DND-41 (cell line): ENCODE data around the gene RBM45.
"Not testable (repeated sequence)": the region's sequence is repeated elsewhere in the genome, so short reads cannot be mapped to it uniquely, and the experiment has no call there.

Source experiments
- ATAC-seq: fragments of 200-7000 bp; cut with Tn5 transposase; 3 replicates; pipeline ENCODE4 v1.9.1; 2021; ENCODE audit warnings: low read depth; ENCODE audit not compliant: insufficient read depth
- DNase-seq: peaks from one replicate; pipeline ENCODE4 v3.0.0-alpha.2; 2020
- H2AFZ ChIP-seq: 2 replicates; pipeline ENCODE4 v1.6.0; 2012; ENCODE audit warnings: low read depth, low read length
- H3K27ac ChIP-seq: 2 replicates; pipeline ENCODE4 v1.5.1; 2012; ENCODE audit warnings: low read length, inconsistent platforms
- H3K27me3 ChIP-seq: fragments of 200-600 bp; sonication (generic); 2 replicates; pipeline ENCODE4 v1.6.0; 2012; ENCODE audit warnings: low read length, mild to moderate bottlenecking, inconsistent platforms; ENCODE audit not compliant: insufficient read depth, poor library complexity
- H3K36me3 ChIP-seq: 2 replicates; pipeline ENCODE4 v1.5.1; 2012; ENCODE audit warnings: low read length, inconsistent platforms; ENCODE audit not compliant: insufficient read depth
- H3K4me1 ChIP-seq: 2 replicates; pipeline ENCODE4 v1.5.1; 2012; ENCODE audit warnings: mild to moderate bottlenecking, low read length; ENCODE audit not compliant: insufficient read depth
- H3K4me2 ChIP-seq: 2 replicates; pipeline ENCODE4 v1.6.0; 2012; ENCODE audit warnings: mild to moderate bottlenecking, moderate library complexity, low read length, inconsistent platforms; ENCODE audit not compliant: insufficient read depth
- H3K4me3 ChIP-seq, 2 experiments: fragments of 200-600 bp in 1 of 2; shearing (Covaris generic) in 1 of 2; 2 replicates each; pipeline ENCODE4 v1.5.1; 2012 to 2016; ENCODE audit warnings: inconsistent platforms in 2 of 2, low read length in 2 of 2, mild to moderate bottlenecking in 2 of 2, low read depth in 1 of 2, moderate library complexity in 1 of 2
- H3K79me2 ChIP-seq: 2 replicates; pipeline ENCODE4 v1.6.0; 2012; ENCODE audit warnings: low read length, inconsistent platforms; ENCODE audit not compliant: insufficient read depth
- H3K9ac ChIP-seq: 2 replicates; pipeline ENCODE4 v1.6.0; 2012; ENCODE audit warnings: low read depth, mild to moderate bottlenecking, inconsistent platforms, low read length, moderate library complexity
- H3K9me3 ChIP-seq: 2 replicates; pipeline ENCODE4 v1.5.1; 2012; ENCODE audit warnings: low read length, moderate library complexity, mild to moderate bottlenecking, inconsistent platforms; ENCODE audit not compliant: insufficient read depth, severe bottlenecking
- H4K20me1 ChIP-seq: 2 replicates; pipeline ENCODE4 v1.6.0; 2012; ENCODE audit warnings: low read length; ENCODE audit not compliant: insufficient read depth
- EZH2 ChIP-seq: IDR thresholded peaks from 3 replicates; pipeline ENCODE4 v1.6.1; 2012; ENCODE audit warnings: borderline replicate concordance, low read depth, mild to moderate bottlenecking, moderate library complexity, low read length, inconsistent platforms; ENCODE audit not compliant: severe bottlenecking
- TF ChIP-seq, protein P1 (sequence below): IDR thresholded peaks from 2 replicates; pipeline ENCODE4 v1.5.1; 2012; ENCODE audit warnings: borderline replicate concordance, low read length, moderate library complexity, mild to moderate bottlenecking; ENCODE audit not compliant: poor library complexity, severe bottlenecking; ENCODE audit errors: extremely low read depth

The RBM45 gene

DNA sequence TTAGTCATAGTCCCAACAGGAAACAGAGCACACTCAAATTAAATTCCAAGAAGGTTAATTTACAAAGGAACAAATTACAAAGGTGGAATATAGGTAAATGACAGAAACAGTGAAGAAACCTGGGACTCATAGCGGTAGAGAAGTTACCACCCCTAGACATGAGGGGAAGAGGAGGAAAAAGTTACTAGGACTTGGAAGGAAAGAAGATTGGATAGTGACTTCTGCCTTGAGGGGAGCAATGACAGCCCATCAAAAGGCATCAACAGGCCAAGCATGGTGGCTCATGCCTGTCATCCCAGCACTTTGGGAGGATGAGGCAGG, 37.3 kb upstream of the RBM45 start:
- no peak overlapping the region for H2AFZ ChIP-seq
- no peaks in the 10 kb centered on the region for H3K4me1 ChIP-seq
- no peaks in the 10 kb centered on the region for H3K36me3 ChIP-seq
- DNase-seq (no peak), ATAC-seq (no peak)
- H3K9me3 ChIP-seq = no peaks in the 10 kb centered on the region
- H4K20me1 ChIP-seq = no peaks in the 10 kb centered on the region
- H3K79me2 ChIP-seq = no peaks in the 10 kb centered on the region
- H3K27ac ChIP-seq = no peak overlapping the region
- no peak overlapping the region for H3K4me2 ChIP-seq
- H3K4me3 ChIP-seq = no peak overlapping the region
- peaks cover 13% of the 10 kb centered on the region for H3K27me3 ChIP-seq
- H3K9ac ChIP-seq = no peak overlapping the region
- TF ChIP-seq, protein P1, sequence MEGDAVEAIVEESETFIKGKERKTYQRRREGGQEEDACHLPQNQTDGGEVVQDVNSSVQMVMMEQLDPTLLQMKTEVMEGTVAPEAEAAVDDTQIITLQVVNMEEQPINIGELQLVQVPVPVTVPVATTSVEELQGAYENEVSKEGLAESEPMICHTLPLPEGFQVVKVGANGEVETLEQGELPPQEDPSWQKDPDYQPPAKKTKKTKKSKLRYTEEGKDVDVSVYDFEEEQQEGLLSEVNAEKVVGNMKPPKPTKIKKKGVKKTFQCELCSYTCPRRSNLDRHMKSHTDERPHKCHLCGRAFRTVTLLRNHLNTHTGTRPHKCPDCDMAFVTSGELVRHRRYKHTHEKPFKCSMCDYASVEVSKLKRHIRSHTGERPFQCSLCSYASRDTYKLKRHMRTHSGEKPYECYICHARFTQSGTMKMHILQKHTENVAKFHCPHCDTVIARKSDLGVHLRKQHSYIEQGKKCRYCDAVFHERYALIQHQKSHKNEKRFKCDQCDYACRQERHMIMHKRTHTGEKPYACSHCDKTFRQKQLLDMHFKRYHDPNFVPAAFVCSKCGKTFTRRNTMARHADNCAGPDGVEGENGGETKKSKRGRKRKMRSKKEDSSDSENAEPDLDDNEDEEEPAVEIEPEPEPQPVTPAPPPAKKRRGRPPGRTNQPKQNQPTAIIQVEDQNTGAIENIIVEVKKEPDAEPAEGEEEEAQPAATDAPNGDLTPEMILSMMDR = no peak
- no peak for TF ChIP-seq EZH2

DNA sequence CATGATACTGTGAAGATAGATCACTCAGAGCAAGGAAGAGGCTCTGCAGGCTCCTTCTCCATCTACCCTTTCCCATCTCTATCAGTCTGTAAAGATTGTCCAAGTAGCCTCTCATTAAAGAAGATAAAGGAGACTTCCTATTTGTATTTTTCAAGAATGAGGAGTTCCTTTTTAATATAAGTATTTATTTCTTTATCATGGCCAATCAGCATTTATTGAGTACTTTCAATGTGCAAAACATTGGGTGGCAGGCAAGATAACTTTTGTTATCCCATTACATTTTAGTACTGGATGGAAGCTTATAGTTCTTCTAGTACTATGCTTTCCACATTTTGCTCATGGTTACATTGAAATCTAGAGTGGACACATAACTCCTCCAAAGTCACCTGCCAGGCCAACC, 36.1 kb upstream of the RBM45 start:
- no peak overlapping the region for H2AFZ ChIP-seq
- no peaks in the 10 kb centered on the region for H3K36me3 ChIP-seq
- H3K27ac ChIP-seq = no peak overlapping the region
- TF ChIP-seq EZH2 = no peak
- TF ChIP-seq, protein P1 = no peak
- H3K9me3 ChIP-seq = no peaks in the 10 kb centered on the region
- H3K79me2 ChIP-seq = no peaks in the 10 kb centered on the region
- H4K20me1 ChIP-seq = no peaks in the 10 kb centered on the region
- H3K27me3 ChIP-seq = peaks cover 9% of the 10 kb centered on the region
- ATAC-seq (no peak), DNase-seq (no peak)
- no peak overlapping the region for H3K4me2 ChIP-seq
- no peak overlapping the region for H3K9ac ChIP-seq
- no peaks in the 10 kb centered on the region for H3K4me1 ChIP-seq
- H3K4me3 ChIP-seq = no peak overlapping the region

DNA sequence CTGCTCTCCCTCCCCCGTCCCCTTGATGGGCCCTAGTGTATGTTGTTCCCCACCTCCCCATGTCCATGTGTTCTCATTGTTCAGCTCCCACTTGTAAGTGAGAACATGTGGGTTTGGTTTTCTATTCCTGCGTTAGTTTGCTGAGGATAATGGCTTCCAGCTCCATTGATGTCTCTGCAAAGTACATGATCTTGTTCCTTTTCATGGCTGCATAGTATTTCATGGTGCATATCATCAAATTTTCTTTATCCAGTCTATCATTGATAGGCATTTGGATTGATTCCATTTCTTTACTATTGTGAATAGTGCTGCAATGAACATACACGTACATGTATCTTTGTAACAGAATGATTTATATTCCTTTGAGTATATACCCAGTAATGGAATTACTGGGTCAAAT, 33.0 kb upstream of the RBM45 start:
- not testable (repeated sequence) for H3K9me3 ChIP-seq, H3K9ac ChIP-seq

DNA sequence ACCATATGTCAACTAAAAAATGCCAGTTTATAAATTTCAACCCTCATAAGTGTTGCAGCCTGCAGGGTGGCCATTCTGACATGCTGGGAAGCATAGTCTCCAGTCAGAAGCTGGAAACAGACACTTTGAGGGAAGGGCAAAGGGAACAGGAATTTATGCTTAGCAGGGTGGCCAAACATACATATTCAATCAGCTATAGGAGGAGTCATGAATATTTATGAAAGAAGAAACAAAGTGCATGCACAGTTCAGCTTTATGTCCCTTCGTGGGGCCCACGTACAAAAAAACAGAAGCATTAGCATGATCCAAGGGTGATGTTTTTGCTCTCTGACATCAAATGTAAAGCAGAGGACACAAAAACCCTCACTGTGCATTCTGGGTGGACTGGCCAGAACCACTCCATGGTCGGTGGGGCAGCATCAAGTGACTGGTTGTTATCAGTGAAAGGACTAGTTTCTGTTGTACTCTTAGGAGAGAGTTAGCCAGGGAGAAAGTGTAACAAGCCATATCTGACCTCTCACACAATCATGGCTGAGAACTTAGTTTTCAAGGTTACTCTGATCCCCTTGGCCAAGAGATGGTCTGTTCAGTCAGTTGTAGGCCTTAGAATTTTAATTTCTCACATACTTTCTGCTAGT, 29.7 kb upstream of the RBM45 start:
- peaks cover under 1% of the 10 kb centered on the region for H3K27me3 ChIP-seq
- H3K79me2 ChIP-seq = no peaks in the 10 kb centered on the region
- TF ChIP-seq EZH2 = no peak
- TF ChIP-seq, protein P1 = no peak
- no peaks in the 10 kb centered on the region for H3K9me3 ChIP-seq
- H3K4me1 ChIP-seq = no peaks in the 10 kb centered on the region
- no peak overlapping the region for H3K27ac ChIP-seq
- no peak overlapping the region for H3K9ac ChIP-seq
- ATAC-seq = no peak
- H2AFZ ChIP-seq = no peak overlapping the region
- H3K4me2 ChIP-seq = no peak overlapping the region
- H4K20me1 ChIP-seq = no peaks in the 10 kb centered on the region
- no peak for DNase-seq
- H3K4me3 ChIP-seq = no peak overlapping the region
- H3K36me3 ChIP-seq = no peaks in the 10 kb centered on the region

More for the DNA sequence above, 33.0 kb upstream of the RBM45 start:
- H3K4me3 ChIP-seq, H3K36me3 ChIP-seq, H3K4me2 ChIP-seq, H3K27ac ChIP-seq, H3K79me2 ChIP-seq, ATAC-seq, H3K4me1 ChIP-seq, H2AFZ ChIP-seq, DNase-seq, H4K20me1 ChIP-seq, H3K27me3 ChIP-seq: not testable (repeated sequence)
